NCI-H1105 treated with DMSO at 0.1 percent for 48 hours (cell line): ENCODE data around the gene STXBP5.

Source experiments
- DNase-seq: peaks from one replicate; lab custom pipeline; 2025; lab: John Stamatoyannopoulos, UW

STXBP5 gene

DNA sequence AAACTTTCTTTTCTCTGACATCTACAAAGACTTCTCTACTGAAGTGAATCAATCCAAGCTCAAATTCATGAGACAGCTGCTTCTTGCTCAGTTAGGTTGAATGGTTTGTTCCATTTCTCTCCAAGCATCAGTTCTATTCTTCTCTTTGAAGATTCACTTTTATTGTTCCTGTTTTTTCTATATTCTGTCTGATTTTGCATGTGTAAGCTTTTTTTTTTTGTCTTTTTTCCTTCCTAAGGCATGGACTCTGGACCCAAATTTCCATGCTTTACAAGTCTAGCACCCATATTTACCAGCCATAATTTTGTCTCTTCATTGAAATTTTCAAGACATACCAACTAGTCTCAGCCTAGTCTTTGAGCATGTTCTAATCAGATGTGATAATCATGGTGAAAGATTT lies 25.9 kb upstream of the STXBP5 start:
- no peak for DNase-seq

DNA sequence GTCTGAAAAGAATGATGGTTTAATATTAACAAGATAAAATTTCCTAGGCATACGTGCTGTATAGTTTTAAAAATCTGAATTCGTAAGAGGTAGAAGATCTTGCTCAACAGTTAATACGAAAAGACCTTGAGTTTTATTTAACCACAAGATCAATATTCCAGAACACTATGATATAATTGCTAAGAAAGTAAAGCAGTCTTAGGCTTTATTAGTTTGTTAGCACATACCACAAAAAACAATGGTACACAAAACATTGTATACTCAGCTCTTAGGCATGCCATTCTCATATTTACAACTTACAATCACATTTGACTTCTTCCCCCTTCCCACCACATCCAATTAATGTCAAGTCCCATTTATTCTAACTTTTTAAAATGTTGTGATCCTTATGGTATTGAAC lies 24.4 kb upstream of the STXBP5 start:
- no peak for DNase-seq

DNA sequence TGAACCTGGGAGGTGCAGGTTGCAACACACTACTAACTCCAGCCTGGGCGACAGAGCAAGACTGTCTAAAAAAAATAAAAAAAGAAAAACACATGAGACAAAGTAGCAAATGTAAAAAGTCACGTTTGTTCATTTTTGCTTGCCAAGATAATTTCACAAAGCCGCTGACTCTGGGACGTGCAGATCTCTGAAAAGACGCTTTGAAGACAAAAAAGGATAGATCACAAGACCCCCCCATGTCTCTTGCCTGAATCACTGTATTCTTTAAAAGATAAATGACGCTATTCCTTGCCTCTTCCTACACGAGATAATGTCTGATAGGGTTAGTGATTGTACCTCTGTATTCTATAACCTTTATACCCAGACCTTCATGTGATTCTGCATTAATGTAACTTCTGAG lies 23.3 kb upstream of the STXBP5 start:
- no peak for DNase-seq

DNA sequence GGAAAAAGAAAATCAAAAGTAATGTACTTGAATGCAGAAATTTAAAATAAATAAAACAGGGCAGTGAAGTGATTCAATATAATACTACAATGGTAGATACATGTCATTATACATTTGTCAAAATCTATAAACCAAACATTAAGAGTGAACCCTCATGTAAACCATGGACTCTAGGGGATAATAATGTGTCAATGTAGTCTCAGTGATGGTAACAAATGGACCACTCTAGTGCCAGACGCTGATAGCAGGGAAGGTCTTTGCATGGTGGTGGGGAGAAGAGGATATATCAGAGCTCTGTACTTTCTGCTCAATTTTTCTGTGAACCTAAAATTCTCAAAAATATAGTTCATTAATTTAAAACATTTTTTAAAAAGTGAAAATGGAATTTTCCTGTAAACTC lies 19.8 kb upstream of the STXBP5 start:
- DNase-seq, result no peak

DNA sequence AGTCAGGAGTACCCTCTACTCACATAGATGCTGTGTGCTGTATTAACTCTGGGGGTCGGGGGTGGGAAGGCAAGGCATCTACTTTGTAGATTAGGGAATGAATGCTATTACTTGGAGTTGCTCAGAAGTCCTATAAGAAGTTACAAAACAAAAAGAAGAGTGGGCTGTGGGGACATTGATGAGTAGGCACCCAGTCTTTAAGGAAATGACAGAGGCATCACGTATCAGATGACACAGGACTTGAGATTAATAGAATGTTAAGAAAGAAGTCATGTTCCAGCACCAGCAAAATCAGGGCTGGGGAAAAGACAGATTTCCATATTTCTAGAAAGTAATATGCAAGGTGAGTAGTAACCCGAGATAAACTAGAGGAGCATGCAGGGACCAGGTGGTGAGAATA lies 19.0 kb upstream of the STXBP5 start:
- no peak for DNase-seq

DNA sequence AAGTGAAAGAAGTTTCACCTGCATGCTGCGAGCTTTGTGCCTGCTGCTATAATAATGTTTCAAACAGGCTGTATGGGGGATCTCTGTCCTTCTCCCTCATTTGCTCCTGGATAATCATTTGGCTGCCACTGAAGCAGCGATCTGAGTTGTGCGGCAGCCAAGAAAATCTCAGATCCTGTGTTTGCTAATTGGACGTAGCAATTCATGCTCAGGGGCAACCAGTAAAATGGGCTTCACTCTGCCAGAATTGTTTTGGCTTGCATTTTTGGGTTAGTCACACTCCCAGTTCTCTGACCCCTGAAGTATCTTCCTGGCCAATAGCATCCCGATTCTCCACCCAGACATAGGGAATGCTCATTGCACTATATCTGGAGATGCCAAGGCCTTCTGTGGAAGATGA lies 13.7 kb upstream of the STXBP5 start:
- no peak for DNase-seq

DNA sequence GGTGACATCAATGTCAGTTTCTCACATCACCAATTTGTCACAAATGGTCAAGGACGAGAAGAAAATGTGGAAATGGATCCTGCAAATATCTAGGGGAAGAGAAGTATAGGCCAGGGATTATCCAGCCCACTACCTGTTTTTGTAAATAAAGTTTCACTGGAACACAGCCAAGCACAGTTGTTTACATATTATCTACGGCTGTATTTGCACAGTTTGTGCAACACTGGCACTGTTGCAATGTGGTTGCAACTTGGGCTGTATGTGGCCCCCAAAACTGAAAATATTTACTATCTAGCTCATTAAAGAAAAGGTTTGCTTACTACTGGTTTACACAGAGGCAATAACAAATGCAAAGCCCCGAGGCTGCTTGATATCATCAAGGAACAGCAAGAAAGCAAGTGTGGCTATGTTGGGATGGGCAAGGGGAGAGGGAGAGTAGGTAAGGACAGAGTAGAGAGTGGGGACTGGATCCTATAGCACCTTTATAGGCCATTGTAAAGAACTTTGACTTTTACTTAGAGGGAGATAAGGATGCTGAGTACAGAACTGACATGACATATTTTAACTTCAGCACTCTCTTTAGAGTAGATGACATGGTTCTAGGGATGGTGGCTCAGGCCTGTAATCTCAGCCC lies 11.8 kb upstream of the STXBP5 start:
- DNase-seq, result no peak

DNA sequence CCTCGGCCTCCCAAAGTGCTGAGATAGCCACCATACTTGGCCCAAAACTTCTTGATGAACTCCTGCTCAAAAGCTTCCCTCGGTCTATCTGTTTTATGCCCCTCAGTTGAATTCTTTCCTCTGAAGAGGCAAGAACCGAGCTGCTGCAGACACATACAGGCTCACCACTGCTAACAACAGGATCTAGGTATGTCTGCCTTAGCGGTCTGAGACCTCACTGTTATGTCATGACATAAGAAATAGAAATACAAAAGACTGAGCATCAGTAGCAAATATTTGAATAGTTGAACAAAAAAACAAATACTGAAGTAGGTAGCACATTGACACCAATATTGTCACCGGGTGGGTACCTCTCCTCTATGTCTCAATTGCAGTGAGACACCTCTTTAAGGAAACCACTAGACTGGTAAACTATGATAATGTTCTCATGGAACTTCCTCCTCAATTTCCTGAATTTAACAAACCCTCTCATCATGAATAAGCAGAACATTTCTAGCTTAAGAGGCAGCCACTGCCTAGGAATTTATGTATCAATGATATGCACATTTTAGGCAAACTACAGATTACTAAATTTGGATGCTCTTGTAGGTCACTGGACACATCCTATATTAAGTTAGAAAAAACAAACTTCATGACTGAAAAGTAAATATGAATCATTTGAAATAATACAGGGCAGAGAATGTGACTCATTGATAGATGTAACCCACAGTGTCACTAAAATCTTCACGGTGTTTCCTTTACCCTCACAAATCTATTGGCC lies 9.4 kb upstream of the STXBP5 start:
- no peak for DNase-seq

DNA sequence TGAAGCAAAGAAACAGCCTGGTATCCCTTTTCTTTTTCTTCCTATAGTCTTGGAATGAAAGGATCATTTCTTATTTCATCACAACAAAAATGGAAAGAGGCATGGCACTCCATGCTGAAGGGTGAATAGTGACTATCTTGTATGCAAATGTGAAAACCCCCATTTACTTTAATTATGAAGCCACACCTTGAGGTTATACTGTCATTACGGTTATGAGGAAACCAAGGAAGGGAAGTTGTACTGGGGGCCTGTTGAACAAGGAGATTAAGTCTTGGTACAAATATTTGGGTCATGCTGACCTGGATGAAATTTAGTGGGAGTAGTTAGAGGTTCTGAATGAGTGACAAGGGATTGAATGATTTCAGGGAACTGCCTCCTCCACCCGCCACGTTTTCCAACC lies 8.7 kb upstream of the STXBP5 start:
- no peak for DNase-seq

DNA sequence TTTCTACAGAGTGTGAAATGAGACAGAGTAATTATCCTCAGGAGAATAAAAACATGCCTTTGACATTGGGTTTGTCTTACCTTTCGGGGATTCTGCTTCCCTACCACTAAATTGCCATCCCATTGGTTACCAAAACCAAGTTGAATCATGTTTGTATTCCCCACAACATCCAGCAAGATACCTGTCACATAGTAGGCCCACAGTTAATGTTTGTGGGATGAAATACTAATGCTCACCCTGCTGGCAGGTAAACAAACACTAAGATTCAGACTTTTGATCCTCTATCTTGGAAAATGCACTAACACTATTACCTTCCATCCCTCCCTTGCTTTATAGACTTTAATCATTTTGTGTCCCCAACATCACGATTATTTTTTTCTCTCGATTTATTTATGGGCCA lies 8.2 kb upstream of the STXBP5 start:
- no peak for DNase-seq

DNA sequence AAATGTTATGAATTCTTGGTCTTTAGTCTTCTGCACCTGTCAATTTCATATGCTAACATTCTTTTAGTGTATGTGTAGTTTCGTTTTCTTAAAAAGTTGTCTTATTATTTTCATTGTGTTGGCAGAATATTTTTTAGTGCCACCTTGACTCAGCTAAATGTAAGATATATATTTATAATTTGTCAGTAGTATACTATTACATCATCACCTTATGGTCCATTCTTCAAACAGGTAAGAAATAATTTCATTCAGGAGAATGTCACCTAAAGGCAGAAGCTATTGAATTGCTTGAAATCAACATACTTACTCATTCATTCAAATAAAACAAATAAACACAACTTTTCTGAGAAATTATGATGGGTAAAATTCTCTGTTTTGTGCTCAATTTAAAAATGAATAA lies 3.5 kb upstream of the STXBP5 start:
- DNase-seq, result no peak

DNA sequence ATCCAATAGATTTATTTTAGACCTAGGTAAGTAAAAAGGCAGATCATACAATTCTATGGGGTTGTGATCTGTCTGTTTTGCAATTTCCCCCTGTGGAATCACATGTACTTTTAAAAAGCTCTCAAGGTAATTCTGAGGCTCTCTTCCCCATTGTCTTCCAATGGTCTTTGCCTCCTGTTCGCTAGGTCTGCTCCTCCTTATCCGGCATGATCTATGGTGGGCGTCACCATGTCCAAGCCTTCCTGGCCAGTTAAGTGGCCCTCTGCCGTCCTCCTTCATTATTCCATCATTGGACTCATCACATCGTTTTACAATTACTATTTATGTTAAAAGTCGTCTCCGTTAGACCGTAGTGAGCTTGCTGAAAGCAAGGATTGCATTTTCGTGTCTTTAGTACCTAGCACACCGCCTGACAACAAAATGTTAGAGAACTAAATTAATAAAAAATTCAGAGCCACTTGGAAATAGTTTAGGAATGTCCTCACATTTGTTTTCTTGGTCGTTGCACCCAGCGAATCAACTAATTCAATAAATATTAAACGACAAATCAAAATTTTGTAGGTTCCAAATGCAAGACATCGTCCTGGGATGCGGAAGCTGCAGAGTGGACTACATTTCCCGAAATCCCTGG lies 2.2 kb upstream of the STXBP5 start:
- DNase-seq, result peak; percentile 71

DNA sequence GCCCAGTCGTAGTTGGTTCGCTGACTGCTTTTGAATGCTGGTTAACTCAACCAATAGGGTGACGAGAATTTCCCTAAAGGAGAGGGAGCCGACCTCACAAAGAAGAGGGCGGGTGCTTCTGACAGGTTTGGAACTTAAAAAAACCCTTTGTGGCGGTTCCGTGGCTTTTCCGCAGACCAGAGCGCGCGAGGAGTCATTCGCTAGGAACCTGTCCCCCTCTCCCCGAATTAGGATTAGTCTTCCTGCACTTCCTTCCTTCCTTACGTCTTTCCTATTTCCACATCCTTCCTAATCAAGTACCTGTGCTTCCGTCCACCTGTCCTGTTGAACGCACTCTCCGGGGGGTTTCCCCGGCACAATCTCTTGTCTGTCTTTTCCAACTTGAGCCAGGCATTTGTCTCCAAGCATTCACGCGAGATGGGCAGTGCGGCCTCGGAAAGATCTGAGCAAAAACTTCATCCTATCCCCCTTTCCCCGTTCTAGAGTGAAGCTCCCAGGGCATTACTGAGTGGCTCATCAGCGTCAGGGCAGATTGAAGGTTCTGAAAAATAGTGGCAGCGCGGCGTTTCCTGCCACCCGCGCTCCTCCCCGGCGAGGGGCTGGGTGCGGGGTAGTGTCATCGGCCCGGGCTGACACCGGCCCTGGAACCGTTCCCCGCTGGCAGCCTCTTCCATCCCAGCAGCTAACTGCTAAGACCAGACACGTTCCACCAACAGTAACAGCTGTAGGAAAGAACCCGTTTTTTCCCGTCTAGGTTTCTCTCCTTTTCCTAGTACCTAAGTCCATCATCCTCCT lies 1.5 kb upstream of the STXBP5 start:
- peak; percentile 98 for DNase-seq

DNA sequence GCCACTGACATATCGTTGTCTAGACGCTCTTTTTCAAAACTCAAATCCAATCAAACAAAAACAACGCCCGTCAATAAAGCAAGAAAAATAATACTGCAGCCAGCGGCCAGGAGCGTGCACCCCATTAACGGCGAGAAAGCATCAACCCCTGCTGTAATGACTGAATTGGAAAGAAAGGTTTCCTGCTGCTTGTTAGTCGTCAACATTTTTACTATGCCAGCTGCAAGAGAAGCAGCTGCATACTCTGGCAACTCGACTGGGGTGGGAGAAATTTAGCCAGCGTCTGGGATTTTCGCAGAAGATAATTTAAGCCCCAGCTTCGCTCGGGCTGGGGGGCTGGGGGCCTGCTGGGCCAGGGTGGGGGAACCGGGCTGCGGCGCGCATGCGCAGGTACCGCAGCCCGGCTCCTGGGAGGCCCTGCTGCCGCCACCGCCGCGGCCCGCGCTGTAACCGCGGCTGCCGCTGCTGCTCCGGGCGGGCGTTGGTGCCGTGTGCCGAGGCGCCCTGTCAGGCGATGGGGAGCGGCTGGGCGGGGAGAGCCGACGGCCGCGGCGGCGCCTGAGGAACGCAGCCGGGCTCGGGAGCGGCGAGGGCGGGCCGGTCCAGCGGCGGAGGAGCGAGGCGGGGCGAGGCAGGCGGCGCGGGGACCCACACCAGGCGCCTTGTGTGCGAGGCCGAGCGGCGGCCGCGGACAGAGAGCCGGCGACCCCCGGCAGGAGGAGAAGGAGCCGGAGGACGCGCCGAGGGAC lies 732 bp upstream of the STXBP5 start:
- peak; percentile 86 for DNase-seq

DNA sequence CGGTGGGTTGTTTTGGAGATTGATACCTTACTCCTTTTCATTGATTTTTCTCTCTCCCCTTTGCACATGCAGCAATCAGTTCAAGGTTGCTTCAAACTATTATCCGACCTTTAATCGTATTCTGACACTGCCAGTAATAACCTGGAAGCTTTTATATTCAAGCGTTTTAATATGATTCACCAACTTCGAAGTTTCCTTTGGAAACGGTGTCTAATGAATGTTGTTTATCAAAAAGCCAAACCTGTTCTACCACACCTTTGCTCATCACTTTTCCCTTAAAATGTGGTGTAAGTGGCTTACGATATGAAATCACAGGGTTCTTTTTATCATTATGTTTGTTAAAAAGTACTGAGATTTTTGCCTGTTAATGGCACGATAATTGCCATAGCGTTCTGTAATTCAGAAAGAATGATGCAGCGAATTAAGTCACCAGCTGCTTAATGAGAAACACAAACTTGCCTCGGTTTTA lies 660 bp downstream of the STXBP5 start:
- peak; percentile 44 for DNase-seq

DNA sequence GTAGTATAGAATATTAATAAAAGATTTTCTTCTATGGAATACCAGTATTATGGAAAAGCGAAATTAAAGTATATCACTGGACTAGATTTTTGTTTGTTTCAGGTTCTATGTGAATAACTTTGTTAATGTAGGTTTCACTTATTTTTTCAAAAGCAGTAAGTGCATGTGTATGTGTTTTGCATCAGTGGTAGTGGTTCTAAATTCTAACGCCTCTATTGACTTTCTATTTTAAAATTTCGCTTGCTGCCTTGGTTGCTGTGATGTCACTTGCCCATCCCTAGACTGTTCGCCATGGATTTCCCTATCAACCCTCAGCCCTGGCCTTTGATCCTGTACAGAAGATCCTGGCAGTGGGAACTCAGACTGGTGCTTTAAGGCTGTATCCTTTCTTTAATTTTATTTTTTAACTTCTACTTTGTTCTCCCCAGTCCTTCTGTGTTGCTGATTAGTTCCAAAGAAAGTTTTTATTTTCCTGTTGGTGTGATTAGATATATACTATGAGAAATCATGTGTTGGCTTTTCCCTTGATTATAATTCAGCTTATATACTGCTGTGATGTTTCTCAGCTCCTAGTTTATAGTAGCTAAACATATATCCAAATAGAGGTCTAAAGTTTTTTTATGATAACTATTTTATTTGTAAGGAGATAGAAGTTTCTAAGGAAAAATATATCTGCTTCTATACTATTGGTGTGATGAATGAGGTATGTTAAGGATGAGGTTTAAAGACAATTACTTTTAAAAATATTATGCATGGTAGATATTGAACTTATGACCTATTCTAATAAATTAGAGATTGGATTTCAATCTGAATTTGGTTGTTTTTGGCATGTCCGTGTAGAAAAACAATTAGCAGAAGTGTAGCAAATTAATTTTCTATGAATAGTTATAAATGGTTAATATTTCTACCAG lies 1.7 kb downstream of the STXBP5 start:
- no peak for DNase-seq

DNA sequence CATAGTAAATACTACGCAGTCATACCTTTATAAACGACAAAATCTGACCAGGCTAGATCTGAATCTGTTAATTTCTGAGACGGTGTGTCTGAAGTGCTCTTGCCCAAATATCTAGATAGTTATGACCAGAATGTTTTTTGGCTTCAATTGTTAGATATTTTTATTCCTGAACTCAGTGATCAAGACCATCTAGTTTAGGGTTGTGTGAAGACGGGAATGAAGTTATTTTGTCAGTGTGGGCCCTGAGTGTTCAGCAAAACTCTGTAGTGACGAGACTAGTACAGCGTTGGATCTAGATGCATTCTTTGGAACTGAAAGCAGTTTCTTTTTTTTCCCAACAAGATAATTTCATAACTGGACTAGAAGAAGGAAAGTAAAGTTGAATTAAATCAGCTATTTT lies 3.1 kb downstream of the STXBP5 start:
- DNase-seq, result no peak

DNA sequence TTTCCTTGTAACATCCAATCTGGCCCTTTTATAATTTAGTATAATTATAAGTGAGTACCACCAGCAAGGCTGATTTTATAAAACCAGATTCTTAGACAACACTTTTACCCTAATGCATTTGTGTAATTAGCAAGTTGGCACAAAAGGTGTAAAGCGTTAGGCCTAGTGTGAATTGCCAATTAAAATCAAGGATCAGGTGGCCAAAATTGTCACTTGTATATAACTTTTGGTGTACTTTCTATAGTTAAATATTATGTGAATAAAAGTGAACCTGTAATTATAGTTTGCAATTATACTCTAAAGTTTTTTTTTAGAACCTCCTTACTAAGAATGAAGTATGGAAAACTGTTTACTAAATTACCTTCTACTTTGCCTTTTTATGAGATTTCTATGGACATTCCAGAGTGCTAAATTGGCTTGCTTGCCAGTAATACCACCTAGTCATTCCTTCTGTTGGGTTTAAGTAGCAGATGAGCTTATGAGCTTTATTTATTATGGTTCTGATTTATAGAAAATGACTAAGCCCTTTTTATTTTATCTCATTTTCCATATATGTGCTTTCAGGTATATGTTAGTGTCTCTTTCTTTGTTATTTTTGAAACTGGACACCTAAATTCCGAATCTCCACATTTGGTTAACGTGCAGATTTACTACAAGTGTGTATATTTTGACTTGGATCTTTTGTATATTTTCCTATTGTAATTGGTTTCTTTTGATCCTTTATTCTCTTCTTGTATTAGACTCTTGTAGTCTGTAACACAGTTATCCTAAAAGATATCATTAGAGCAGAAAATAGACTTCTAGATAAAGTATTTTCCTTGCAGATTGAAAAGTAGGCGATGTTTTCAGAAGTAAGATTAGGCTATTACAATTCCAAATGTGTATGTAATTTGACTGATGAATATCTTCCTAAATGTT lies 3.9 kb downstream of the STXBP5 start:
- DNase-seq, result no peak

DNA sequence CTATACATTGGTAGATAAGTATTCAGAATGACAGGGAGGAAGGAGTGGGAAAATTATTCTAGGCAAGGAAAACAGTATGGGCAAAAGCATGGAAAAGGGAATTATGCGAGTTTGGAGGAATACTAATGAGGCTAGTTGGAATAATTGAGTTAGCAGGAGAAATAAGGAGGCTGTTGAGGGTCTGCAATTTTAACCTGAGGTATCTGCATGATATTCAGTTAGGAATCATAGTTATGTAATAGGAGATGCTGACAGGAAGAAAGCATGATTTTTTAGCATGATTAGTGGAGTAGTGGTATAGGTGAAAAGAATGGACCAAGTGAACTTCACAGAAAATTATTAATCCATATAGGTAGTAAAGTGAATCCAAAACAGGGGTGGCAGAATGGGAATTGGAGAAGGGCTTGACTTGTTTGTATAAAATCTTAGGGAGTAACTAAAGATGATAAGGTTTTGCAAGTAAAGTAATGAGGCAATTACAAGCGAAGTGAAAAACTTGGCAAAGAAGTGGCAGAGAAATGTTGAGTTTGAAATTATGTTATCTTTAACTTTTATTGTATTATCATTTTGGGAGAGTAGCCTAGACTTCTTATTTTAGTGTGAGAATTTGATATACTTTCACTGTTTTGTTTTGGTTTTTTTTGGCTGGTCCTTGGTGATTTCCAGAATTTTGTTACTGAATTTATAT lies 5.7 kb downstream of the STXBP5 start:
- no peak for DNase-seq
